GM10266 (cell line): ENCODE measurements around the gene FOXP1.

ENCODE experiments used
- DNase-seq: peaks from one replicate; pipeline ENCODE4 v3.0.0; 2012; ENCODE audit errors: extremely low spot score
- CTCF ChIP-seq: IDR thresholded peaks from 2 replicates; pipeline ENCODE4 v1.5.1; 2012; ENCODE audit warnings: mild to moderate bottlenecking, low read depth; ENCODE audit not compliant: control insufficient read depth, insufficient read depth; ENCODE audit errors: missing control alignments

Gene FOXP1

GRCh38 chr3:70916375-70917055 lies 667.0 kb downstream of the FOXP1 start:
- no peak for DNase-seq
- TF ChIP-seq CTCF = no peak

- no peak for DNase-seq
- TF ChIP-seq CTCF = no peak
Measured at GRCh38 chr3:70914862-70915261, 668.7 kb downstream of the FOXP1 start.

- no peak for DNase-seq
- no peak for TF ChIP-seq CTCF
Measured at GRCh38 chr3:70911719-70912118, 671.8 kb downstream of the FOXP1 start.

- TF ChIP-seq CTCF = no peak
- DNase-seq = no peak
Measured at GRCh38 chr3:70905491-70905890, 678.0 kb downstream of the FOXP1 start.
